GM19240 (cell line): ENCODE results near the gene TRAPPC2B.

Experiments
- DNase-seq: peaks from one replicate; pipeline ENCODE4 v3.0.0; 2011; ENCODE audit warnings: low spot score; ENCODE audit not compliant: insufficient read length

TRAPPC2B gene

GRCh38 chr19:57362997-57363687 is at the start of gene TRAPPC2B, which contains the start of gene ZNF547:
Gene TRAPPC2B (plus strand): TSS chr19:57363551. CDS start chr19:57364834, 1,283 bp downstream.
Gene ZNF547 (plus strand): TSS chr19:57363551. CDS start chr19:57368556, 5,005 bp downstream.
- peak; percentile 63 for DNase-seq

DNA sequence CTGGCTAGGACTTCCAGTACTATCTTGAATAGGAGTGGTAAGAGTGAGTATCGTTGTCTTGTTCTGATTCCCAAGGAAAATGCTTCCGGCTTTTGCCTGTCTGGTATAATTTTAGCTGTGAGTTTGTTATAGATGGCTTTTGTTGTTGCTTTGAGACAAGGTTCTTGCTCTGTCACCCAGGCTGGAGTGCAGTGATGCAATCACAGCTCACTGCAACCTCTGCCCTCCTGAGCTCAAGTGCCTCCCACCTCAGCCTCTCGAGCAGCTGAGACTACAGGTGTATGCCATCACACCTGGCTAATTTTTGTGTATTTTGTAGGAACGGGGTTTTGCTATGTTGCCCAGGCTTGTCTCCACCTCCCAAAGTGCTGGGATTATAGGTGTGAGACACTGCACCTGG is 49.2 kb upstream of the TRAPPC2B start:
- DNase-seq = no peak

DNA sequence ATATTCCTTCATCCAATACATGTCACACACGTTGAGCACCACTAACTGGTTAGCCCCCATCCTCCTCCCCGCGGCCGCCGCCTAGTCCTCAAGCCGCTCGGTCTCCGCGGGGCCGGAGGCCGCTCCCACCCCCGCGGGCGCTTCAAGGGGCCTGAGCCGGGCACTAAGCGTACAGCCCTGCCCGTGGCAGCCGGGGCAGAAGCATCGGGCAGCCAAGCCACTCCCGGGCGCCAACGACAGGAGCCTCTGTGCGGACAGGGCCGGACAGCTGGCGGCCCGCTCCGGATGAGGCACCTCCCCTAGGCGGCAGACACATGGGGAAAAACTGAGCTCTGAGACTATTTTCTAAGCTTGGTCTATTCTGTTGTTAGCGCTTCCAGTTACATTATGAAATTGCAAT is 45.8 kb upstream of the TRAPPC2B start:
- no peak for DNase-seq

- DNase-seq = no peak
Measured at GRCh38 chr19:57319869-57320179, 43.5 kb upstream of the TRAPPC2B start.

GRCh38 chr19:57320180-57321084 is 42.9 kb upstream of the TRAPPC2B start, which contains the start of gene ZNF543:
Gene ZNF543 (plus strand): TSS chr19:57320472. CDS start chr19:57320854, 382 bp downstream.
- peak; percentile 99 for DNase-seq

- DNase-seq = no peak
Measured at GRCh38 chr19:57321116-57321515, 42.2 kb upstream of the TRAPPC2B start.

DNA sequence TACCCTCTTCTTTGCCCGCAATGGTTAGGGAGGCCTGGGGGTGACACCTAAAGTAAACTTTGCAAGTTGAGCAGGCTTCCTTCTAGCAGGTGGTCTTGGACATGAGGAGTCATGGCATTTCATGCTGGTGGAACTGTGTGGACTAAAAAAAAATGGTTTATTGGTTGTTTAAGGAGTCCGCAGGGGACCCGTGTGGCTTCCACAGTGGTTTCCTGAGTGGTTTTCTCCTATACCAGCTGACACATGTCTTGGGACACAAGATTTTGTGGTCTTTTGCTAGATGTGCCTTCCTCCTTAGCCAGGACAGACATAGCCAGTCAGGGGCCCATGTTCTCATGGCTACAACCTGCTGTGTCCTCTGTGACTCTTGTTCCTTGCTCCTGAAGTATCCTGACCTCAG is 41.6 kb upstream of the TRAPPC2B start:
- no peak for DNase-seq

GRCh38 chr19:57324992-57325391 is 38.4 kb upstream of the TRAPPC2B start:
- no peak for DNase-seq

DNA sequence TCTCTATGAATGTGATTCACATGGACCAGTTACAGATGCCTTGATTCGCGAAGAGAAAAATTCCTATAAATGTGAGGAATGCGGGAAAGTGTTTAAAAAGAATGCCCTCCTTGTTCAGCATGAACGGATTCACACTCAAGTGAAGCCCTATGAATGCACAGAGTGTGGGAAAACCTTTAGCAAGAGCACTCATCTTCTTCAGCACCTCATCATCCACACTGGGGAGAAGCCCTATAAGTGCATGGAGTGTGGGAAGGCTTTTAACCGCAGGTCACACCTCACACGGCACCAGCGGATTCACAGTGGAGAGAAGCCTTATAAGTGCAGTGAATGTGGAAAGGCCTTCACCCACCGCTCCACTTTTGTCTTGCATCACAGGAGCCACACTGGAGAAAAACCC is 35.4 kb upstream of the TRAPPC2B start:
- DNase-seq = no peak

DNA sequence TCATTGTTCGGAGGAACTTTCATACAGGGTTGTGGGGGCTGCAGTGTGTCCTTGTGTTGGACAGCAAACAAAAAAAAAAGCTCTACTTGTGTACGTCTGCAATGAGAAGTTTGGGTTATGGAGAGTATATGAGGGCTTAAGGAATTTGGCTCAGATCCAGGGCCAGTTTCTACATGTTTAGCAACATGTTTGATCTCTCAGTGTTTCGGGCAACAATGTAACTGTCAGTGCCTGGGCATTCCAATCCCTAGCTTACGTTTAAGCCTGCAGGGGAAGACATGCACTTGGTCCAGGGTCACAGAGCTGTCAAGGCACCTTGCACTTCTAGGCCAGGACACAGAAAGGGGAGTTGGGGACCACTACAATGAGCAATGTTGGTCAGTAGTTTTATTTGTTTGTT is 29.2 kb upstream of the TRAPPC2B start:
- no peak for DNase-seq

GRCh38 chr19:57338877-57339276 is 24.5 kb upstream of the TRAPPC2B start:
- DNase-seq = no peak

- DNase-seq = no peak
Measured at GRCh38 chr19:57342582-57342981, 20.8 kb upstream of the TRAPPC2B start.

- DNase-seq = no peak
Measured at GRCh38 chr19:57348136-57348535, 15.2 kb upstream of the TRAPPC2B start.

- peak; percentile 83 for DNase-seq
Measured at GRCh38 chr19:57350877-57351805, 12.2 kb upstream of the TRAPPC2B start, which contains the start of gene ZNF304. Gene ZNF304 (plus strand): TSS chr19:57351271. CDS start chr19:57351665, 394 bp downstream.

DNA sequence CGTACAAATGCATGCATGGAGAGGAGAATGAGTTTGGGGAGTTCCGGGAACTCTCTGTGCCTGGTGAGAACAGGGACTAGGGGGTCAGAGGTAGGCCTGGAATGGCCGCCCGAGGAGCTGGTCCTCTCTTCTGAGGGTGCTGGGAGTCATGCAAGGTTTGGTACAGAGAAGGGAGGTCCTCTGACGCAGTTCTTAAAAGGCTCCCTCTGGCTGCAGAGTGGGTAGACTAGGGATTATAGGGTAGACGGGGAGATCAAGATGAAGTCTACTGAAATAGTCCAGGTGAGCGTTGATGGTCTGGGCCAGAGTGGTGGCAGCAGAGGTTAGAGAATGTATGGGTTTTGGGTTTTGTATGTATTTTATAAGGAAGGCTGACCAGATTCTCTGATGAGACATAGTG is 11.5 kb upstream of the TRAPPC2B start:
- DNase-seq = no peak

DNA sequence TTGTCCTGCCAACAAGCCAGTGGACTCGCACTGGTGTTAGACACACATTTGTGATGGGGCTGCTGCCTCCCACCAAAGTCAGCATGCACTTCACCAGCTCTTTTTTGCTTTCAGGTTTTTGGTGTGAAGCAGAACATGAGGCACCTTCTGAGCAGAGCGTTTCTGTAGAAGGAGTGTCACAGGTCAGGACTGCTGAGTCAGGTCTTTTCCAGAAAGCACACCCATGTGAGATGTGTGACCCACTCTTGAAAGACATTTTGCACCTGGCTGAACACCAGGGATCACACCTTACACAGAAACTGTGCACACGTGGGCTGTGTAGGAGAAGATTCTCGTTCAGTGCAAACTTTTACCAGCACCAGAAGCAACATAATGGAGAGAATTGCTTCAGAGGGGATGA is 7.4 kb upstream of the TRAPPC2B start:
- no peak for DNase-seq

DNA sequence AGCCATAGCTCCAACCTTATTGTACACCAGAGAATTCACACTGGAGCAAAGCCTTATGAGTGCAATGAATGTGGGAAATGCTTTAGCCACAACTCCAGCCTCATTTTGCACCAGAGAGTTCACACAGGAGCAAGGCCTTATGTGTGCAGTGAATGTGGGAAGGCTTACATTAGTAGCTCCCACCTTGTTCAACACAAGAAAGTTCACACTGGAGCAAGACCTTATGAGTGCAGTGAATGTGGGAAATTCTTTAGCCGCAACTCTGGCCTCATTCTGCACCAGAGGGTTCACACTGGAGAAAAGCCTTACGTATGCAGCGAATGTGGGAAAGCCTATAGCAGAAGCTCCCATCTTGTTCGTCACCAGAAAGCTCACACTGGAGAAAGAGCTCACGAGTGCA is 5.9 kb upstream of the TRAPPC2B start:
- no peak for DNase-seq

- DNase-seq = no peak
Measured at GRCh38 chr19:57359300-57359699, 4.1 kb upstream of the TRAPPC2B start.

DNA sequence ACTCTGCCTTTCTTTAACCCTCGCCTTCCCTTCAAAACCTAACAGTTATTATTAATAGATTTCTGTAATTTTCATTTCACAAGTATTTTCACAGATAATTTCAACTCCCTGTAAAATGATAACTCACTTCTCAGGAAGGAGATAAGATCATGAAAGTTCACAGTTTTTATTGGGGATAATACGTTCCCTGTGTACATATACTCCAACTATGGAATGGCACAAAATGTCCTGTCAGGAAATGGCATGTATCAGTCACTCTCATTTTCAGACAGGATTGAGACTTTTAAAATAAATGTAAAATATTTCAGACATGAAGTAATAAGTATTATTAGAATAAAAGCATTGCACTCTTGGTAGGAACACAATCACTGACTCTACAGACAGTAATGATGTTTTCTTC is 932 bp upstream of the TRAPPC2B start:
- no peak for DNase-seq

DNA sequence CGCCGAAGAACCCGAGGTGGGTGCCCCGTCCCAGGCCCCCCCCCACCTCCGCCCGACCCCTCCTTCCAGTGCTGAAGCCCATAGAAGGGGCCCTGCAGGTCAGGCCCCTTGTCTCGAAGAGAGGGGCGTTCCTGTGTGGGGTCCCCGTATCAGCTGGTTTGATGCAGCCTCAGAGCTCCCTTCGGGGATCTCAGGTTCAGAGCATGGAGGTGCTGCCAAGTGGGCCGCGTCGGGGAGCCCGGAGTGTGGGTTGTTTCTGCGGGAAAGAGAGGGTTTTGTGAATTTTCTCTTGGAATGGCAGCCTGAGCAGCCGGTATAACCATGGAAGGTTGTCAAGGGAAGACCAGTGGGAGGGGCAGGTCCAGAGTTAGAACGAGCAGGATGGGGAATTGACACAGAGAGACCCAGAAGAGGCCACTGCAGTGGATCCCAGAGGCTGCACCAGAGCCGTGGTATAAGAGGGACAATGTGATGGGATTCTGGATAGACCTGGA is 384 bp downstream of the TRAPPC2B start:
- DNase-seq = no peak

- no peak for DNase-seq
Measured at GRCh38 chr19:57366776-57367175, 3.4 kb downstream of the TRAPPC2B start.
